ENCODE data around the gene TMEM131L. TPM values are rescaled to one million over a fixed set of nuclear protein-coding genes. Genes with fewer than 3 reads are reported as not detected.

TMEM131L gene
- total RNA-seq, 3 donors from 2014 or later (not counting 1 experiment from before 2014, with no cell fraction given): 67.8 to 105 (median 71.1) TPM

DNA sequence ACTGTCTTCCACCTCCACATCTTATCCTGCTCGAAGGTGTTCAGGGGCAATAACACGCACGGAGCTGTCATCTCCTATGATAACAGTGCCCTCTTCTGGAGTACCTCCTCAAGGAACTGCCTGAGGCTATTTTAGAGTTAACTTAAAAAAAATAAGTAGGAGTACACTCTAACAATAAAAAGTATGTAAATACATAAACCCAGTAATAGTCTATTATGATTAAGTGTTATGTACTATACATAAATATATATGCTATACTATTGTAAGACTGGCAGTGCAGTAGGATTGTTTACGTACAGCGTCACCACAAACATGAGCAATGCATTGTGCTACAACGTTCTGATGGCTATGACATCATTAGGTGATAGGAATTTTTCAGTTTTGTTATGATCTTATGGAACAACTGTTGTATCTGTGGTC lies 183.4 kb downstream of the TMEM131L start:
- ATAC-seq: no peak
- H3K4me3 Mint-ChIP-seq: no peak overlapping the region
- no peaks in the 10 kb centered on the region for H3K36me3 Mint-ChIP-seq
- Histone ChIP-seq H3K4me3 (ENCODE audit: low read length) (no peak overlapping the region), H3K27me3 (ENCODE audit: control insufficient read depth, insufficient read depth, low read length) (no peaks in the 10 kb centered on the region), H3K36me3 (ENCODE audit: control insufficient read depth, insufficient read depth, low read length) (no peaks in the 10 kb centered on the region), H3K9me3 (ENCODE audit: control insufficient read depth, insufficient read depth, low read length) (peaks cover 2% of the 10 kb centered on the region), H3K27ac (ENCODE audit: low read length) (no peak overlapping the region), H3K4me1 (ENCODE audit: control insufficient read depth, insufficient read depth, low read length) (peaks cover 17% of the 10 kb centered on the region)
- no peaks in the 10 kb centered on the region for H3K9me3 Mint-ChIP-seq
- intact Hi-C loops (cut with micrococcal nuclease): no loop called here
- WGBS (ENCODE audit: insufficient coverage): 84% methylated on average over 6 of the region's 6 CpGs
- H3K4me1 Mint-ChIP-seq: peaks cover 13% of the 10 kb centered on the region in 2 donors
- DNase-seq: peak in 1 of 2 donors; percentile 26
- H3K27ac Mint-ChIP-seq: no peak overlapping the region
- TF ChIP-seq, protein P1, sequence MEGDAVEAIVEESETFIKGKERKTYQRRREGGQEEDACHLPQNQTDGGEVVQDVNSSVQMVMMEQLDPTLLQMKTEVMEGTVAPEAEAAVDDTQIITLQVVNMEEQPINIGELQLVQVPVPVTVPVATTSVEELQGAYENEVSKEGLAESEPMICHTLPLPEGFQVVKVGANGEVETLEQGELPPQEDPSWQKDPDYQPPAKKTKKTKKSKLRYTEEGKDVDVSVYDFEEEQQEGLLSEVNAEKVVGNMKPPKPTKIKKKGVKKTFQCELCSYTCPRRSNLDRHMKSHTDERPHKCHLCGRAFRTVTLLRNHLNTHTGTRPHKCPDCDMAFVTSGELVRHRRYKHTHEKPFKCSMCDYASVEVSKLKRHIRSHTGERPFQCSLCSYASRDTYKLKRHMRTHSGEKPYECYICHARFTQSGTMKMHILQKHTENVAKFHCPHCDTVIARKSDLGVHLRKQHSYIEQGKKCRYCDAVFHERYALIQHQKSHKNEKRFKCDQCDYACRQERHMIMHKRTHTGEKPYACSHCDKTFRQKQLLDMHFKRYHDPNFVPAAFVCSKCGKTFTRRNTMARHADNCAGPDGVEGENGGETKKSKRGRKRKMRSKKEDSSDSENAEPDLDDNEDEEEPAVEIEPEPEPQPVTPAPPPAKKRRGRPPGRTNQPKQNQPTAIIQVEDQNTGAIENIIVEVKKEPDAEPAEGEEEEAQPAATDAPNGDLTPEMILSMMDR (IDR thresholded peaks at IDR 0.05): no peak
- no peaks in the 10 kb centered on the region for H3K27me3 Mint-ChIP-seq (ENCODE audit: low read depth in 2 of 2)

DNA sequence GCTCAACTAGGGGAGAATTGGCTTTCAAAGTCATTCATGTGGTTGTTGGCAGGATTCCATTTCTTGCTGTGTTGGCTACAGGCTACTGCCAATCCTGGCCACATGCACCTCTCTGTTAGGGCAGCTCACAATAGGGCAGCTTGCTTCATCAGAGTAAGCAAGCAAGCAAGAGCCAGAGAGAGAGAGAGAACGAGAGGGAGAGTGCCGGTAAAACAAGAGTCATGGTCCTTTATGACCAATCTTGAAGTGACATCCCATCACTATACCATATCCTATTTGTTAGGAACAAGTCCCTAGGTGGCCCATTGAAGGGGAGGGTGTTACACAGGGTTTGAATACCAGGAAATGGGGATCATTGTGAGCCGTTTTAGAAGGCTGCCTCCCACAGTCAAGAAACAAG lies 185.0 kb downstream of the TMEM131L start:
- H3K36me3 Mint-ChIP-seq: no peaks in the 10 kb centered on the region
- no peaks in the 10 kb centered on the region for H3K9me3 Mint-ChIP-seq
- 57% methylated on average over 2 of the region's 3 CpGs for WGBS (ENCODE audit: insufficient coverage)
- Histone ChIP-seq H3K4me1 (ENCODE audit: control insufficient read depth, insufficient read depth, low read length) (peaks cover 17% of the 10 kb centered on the region), H3K4me3 (ENCODE audit: low read length) (no peak overlapping the region), H3K36me3 (ENCODE audit: control insufficient read depth, insufficient read depth, low read length) (no peaks in the 10 kb centered on the region), H3K27me3 (ENCODE audit: control insufficient read depth, insufficient read depth, low read length) (no peaks in the 10 kb centered on the region), H3K9me3 (ENCODE audit: control insufficient read depth, insufficient read depth, low read length) (no peaks in the 10 kb centered on the region), H3K27ac (ENCODE audit: low read length) (peak overlapping the region; percentile 67)
- peaks cover 13% of the 10 kb centered on the region in 2 donors for H3K4me1 Mint-ChIP-seq
- intact Hi-C loops (cut with micrococcal nuclease): no loop called here
- ATAC-seq: no peak
- peak overlapping the region; percentile 64 for H3K4me3 Mint-ChIP-seq
- DNase-seq: no peak
- H3K27ac Mint-ChIP-seq: peak overlapping the region; percentile 45 to 84
- peaks cover 0 to 4% of the 10 kb centered on the region in 2 donors for H3K27me3 Mint-ChIP-seq (ENCODE audit: low read depth in 2 of 2)
- TF ChIP-seq, protein P1 (IDR thresholded peaks at IDR 0.05): no peak

DNA sequence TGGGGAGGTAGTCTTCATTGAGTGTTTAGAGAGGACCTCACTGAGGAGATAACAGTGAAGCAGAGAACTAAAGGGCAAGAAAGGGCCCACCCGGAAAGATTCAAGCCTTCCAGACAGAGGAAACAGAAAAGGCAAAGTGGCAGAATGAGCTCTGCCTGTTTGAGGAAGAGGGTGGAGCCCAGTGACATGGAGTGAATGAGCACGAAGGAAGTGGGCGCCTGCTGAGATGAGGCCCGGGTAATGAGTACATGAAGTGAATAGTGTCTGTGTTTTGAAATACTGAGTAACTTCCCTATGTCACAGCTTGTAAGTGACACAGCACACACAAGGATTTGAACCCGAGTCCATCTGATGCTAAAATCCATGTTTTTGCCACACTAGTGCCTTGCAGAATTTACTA lies 185.4 kb downstream of the TMEM131L start:
- H3K9me3 ChIP-seq (ENCODE audit: control insufficient read depth, insufficient read depth, low read length): no peaks in the 10 kb centered on the region
- Mint-ChIP-seq H3K27ac (peak overlapping the region; percentile 45 to 84), H3K36me3 (no peaks in the 10 kb centered on the region), H3K27me3 (ENCODE audit: low read depth in 2 of 2) (peaks cover 0 to 4% of the 10 kb centered on the region in 2 donors), H3K4me3 (peak overlapping the region; percentile 64), H3K4me1 (peaks cover 13% of the 10 kb centered on the region in 2 donors), H3K9me3 (no peaks in the 10 kb centered on the region)
- H3K27me3 ChIP-seq (ENCODE audit: control insufficient read depth, insufficient read depth, low read length): no peaks in the 10 kb centered on the region
- intact Hi-C loops (cut with micrococcal nuclease): no loop called here
- peak; percentile 85 to 89 (median 89) for ATAC-seq
- TF ChIP-seq, protein P1 (IDR thresholded peaks at IDR 0.05): no peak
- H3K4me3 ChIP-seq (ENCODE audit: low read length): no peak overlapping the region
- WGBS (ENCODE audit: insufficient coverage): 15% methylated on average over 5 of the region's 5 CpGs
- H3K27ac ChIP-seq (ENCODE audit: low read length): peak overlapping the region; percentile 67
- H3K4me1 ChIP-seq (ENCODE audit: control insufficient read depth, insufficient read depth, low read length): peaks cover 17% of the 10 kb centered on the region
- H3K36me3 ChIP-seq (ENCODE audit: control insufficient read depth, insufficient read depth, low read length): no peaks in the 10 kb centered on the region
- DNase-seq: peak in 1 of 2 donors; percentile 65
